GM21526 (cell line): ENCODE data around the gene DNAJC15.

ENCODE experiments used
- ATAC-seq: cut with Tn5 transposase; IDR thresholded peaks from one replicate; pipeline ENCODE4 v1.9.1; 2021; ENCODE audit warnings: moderate library complexity; ENCODE audit not compliant: unreplicated experiment, low FRiP score

The DNAJC15 gene

DNA sequence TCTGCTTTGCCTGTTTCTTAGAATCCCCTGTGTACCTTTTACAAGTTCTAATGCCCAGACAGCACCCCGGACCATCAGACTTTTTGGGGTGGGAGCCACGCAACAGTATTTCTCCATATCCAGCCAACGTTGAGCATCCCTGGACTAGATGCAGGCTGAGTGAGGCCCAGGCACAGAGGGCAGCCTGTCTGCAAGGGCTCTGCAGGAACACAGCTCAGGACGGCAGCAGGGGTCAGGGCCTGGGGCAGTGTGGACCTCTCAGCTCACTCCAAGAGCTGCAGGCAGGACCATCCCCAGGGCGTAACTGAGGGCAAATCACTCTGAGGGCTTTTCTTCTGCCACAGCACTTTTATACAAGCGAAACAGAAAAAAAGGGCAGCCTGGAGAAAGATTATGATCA lies 95.8 kb downstream of the DNAJC15 start:
- no peak for ATAC-seq

DNA sequence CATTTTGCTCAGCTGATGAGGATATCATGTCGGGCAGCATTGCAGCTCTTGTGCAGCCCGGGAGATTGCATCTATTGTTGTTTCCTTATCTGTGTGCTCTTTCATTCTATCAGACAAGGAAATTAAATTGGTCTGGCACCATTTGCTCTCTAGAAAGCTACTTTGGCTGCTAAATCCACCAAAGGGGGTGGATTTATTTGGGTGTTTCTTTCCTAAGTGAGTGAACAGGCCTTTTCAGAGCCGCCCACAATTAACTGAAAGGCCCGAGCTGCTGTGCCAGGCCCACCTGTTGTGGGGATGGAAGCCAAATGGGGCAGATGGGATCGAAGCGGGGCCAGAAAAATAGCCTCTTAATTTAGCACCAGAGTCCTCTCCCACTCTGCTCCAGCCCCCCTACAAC lies 99.4 kb downstream of the DNAJC15 start:
- ATAC-seq: no peak

DNA sequence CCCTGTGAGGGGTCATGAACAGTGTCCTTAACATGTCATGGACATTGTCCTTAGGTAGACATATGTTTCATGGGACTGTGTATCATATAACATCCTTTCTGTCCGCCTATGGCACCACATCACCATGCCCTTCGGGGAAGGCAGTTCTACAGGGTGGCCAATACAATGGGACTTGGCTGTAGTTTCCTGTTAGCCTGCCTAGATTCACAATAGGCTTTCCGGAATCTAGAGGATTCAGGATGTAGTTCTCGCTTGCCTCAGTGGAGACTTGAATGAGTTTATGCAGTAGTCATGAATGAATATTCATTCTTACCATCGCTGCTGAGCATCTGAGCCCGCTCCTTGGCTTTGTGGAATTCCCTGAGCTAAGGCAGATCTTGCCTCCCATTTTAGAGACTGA lies 100.5 kb downstream of the DNAJC15 start:
- ATAC-seq: no peak

DNA sequence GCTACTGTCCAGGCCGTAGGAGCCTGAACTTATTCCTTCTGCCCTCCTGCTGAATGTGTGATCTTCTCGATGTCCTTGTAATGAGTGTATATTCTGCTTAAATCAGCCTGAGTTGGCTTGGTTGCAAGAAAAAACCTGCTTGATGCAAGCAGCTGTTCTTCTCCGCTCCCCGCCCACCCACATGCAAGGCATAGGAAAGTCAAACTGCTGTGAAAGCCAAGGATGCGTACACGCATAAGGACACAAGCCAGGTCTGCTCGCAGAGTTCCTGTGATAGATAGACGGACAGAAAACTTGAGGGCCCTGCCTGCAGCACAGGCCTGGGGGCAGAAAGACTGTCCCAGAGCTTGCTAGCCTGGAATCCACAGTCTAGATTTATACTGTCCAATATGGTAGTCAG lies 101.1 kb downstream of the DNAJC15 start:
- ATAC-seq: no peak

DNA sequence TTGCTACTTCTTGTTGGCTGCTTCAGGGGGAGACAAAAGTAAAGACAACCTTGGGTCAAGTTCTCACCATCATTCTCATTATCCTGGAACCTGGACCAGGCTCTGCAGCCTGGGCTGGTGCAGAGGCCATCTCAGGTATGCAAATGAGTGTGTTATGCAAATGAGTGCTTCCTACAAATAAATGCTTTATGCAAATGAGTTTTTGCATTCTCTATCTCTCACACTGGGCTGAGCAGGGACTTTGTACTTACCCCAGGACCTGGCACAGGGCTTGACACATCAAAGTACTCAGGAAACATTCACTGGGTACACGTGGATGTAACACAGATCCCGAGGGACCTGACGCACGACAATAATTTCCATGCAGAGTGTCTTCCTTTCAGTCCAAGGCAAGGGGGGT lies 103.0 kb downstream of the DNAJC15 start:
- ATAC-seq: no peak

DNA sequence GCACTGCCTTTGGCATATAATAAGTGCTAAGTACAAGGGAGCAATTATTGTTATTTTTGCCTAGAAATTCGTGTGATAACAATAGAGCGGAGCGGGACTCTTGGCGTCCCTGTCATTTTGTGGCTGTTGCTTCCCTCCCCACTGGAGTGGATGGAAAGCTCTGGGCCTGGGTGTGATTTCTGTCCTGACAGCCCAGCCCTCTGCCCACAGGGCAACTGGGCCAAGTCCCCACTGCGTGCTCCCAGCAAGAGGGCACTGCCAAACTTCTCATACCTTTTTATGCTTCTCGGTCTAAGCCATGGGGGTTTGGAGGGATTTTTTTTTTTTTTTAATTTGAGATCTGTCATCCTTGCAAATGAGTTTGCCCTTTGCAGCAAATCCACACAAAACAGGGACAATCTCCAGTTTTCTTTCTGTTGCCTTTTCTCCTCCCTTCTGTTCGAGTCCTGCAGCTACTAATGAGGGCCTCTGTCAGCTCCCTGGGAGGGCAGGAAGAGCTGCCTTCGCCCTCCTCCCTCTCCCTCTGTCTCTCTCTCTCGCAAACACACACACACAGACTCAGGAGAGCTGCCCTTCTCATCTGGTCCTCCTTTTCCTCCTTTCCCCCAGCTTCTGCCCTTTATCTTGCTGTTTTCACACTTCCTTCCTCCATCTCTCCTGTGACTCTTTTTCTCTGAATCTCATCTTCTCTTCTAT lies 103.9 kb downstream of the DNAJC15 start:
- ATAC-seq: no peak

DNA sequence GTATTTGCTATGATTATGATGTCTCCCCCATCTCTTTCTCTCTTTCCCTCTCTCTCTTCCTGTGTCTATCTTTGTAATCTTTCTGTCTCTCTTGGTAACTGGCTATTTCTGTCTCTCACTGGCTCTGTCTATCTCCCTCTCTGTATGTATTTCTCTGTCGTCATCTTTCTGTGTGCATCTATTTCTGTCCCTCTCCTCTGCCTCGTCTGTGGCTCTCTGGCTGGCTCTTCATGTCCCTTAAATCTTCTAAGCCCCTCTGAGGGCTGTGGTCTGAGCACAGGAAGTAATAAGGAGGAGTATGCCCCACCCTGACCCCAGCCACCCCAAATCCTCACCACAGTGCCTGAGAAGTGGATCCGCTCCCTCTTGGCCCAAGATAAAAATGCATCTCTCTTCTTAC lies 104.4 kb downstream of the DNAJC15 start:
- no peak for ATAC-seq

DNA sequence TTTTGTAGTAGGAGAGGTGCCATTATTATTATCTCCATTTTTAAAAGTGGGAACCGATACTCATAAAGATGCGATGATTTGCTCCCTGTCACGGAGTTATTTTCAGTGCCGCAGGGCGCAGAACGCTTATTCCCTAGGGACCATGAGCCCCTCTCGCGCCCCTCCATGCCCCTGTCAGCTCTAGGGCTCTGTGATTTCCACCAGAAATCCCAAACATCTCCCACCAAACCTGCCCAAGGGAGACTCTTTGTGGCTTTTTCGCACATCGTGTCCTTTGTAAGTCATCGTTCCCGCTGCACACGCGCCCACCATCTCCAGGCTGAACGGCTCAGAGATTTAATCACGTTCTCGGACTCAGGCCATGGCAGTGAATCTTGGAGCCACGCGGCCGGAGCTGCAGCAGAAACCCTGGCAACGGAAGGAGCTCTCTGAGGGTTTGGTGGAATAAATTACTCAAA lies 105.1 kb downstream of the DNAJC15 start:
- no peak for ATAC-seq

DNA sequence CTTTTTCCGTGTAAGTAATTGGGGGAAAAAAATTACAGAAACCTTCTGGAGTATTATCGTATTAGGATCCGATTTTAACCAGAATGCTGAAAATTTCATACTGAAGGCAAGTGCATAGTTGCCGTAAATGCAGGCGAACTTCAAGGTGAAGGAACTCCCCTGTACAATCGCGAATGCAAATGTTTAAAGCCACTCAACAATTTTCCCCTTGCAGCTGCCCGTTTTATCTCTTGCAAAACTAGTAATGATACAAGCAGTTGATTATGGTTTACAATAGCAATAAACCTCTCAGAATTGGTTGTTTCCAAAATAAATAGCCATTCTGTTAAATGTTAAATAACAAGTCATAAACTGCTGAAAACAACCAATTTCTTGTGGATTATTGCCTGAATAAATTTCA lies 105.7 kb downstream of the DNAJC15 start:
- ATAC-seq: no peak

DNA sequence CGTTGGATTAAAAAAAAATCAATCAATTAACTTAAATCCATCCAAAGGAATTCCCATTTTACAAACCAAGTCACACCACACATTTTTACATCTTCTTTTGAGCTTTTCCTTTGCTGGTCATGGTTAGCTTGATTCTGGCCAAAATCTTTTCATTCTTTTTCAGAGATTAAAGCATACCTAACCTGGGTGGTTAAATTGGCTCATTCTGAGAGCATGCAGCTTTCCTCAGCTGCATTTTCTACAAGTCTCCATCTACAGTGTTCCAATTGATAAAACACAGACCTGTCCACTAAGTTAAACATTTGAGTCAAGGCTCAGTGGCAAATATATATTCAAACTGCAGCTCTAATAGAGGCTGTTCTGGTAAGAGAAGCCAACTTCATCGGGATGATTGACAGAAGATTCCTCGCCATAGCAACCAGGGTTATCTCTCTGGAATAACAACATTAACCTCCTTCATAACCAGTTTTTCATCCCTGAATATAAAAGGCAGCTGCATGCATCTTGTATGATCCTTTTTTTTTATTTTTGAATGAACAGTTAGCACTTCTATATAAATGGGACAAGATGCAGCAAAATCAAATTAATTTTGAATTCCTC lies 106.2 kb downstream of the DNAJC15 start:
- no peak for ATAC-seq

DNA sequence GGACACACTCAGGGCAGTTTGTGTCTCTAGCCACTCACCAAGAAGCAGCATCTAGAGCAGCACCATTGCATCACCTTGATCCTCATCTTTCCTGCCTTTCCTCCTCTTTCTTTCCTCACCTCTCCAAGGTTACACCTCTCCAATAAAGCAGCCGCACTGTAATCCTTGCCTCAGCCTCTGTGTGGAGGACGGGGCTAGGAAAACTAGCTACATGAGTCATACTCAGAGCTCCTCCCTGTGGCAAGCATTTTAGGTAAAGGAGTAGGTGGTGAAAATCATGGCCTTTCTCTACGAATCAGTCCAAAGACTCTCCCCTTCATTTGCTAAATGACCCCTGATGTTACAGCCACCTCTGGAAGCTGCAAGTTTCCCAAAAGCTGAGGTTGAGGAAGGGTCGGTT lies 108.9 kb downstream of the DNAJC15 start:
- ATAC-seq: no peak

DNA sequence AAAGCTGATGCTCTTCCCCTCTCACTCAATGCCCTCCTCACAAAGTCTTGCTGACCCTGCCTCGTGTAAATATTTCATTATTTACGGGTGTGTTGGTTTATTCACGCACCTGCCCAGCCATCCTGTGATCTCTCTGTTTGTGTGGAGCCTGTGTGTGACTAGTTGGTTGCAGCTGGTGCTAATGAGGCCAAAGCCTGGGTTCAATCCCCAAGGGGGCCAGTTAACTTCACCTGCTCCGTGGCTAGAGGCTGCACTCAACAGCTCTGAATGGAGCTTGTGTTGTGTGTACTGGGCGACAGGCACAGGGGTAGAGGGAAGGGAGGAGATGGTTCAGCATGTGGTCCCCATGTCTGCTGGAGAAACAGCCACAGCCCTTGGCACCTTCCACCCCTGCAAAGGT lies 109.5 kb downstream of the DNAJC15 start:
- no peak for ATAC-seq

DNA sequence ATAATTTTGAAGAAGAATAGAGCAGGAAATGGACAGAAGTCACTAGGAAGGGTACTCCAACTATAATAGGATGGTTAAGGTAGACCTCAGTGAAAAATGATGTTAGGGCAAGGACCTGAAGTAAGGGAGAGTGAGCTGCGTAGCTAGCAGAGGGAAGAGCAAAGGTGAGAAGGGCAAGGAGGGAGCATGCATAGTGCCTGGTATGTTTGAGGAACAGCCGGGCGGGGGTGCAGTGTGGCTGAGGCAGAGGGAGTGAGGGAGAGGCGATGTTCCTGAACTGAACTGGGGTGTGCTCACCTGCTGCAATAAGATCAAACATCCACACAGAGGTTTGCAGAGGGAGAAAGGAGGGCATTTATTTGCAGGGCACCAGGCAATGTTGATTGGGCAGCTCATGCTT lies 110.4 kb downstream of the DNAJC15 start:
- no peak for ATAC-seq

DNA sequence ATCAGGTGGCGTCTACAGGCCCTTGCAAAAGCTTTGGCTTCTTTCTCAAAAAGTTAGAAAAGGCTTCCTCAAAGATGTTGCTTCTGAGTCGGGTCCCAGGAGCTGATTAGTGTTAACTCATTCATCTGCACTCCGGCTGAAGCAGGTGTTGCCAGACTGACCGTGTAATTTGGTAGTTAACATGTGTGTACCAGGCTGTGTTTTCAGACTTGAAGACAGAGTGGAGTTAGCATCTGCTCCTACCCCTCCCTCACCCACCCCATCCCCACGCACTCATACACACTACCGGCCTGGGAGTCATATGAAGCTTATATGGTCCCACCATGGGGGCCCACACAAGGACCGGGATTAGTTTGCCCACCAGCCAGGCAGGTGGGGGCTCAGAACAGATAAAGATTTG lies 111.5 kb downstream of the DNAJC15 start:
- ATAC-seq: no peak

DNA sequence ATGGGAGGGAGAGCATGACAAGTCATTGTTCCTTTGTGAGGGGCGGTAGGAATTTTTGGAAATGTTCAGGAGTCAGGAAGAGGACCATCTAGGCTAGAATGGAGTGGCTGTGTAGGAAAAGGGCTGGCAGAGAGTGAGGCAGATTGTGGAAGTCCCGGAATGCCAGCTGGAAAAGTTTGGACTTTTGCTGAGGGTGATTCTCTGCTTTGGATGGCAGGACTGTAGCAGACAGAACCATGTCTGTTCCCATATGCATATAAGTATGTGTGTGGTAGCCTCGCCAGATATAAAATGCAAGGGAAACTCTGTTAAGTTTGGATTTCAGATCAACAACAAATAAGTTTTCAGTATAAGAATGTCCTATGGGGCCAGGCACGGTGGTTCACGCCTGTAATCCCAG lies 112.1 kb downstream of the DNAJC15 start:
- ATAC-seq: no peak

DNA sequence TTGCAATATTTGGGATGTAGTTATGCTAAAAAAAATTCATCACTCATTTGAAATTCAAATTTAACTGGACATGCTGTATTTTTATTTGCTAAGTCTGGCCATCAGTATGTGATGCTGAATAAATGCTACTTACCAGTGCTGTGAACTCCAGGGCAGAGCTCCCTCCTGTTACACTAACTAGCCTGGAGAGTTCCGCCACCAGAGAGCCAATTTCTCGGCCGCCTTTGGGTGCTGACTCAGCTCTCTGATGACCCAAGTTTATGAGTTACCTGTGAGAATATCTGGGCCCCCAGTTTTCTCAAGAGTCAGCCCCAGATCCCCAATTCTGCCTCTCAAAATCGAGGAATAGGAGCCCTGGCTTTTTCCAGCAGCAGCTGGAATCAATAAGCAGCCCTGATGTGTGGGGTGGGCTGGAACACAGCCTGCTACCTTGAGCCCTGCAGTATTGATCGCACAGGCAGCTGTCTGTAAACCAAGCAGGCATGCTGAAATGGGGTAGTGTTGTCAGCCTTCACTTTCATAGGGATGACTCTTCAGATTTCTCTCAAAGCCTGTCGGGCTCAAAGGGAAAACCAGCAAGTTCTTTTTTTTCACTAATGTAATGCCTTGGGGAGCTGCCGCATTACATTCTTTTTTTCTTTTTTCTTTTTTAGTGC lies 113.7 kb downstream of the DNAJC15 start:
- no peak for ATAC-seq

DNA sequence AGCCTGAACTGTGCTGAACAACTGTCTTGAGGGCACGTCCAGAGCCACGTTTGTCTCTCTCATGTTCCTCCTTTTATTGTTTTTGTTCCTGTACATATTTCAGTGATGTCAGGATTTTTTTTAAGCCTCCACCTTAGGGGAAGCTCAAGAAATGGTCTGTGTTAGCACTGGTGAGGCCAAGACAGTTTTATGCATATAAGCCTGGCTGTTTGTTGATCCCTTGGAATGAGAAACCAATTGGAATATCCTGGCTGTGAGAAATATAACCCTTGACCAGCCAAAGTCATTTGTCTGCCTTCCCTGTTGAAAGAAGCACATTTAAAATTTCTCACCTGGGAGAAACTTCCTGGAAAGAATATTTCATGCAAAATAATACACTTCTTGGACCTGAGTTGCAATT lies 115.8 kb downstream of the DNAJC15 start:
- ATAC-seq: no peak

DNA sequence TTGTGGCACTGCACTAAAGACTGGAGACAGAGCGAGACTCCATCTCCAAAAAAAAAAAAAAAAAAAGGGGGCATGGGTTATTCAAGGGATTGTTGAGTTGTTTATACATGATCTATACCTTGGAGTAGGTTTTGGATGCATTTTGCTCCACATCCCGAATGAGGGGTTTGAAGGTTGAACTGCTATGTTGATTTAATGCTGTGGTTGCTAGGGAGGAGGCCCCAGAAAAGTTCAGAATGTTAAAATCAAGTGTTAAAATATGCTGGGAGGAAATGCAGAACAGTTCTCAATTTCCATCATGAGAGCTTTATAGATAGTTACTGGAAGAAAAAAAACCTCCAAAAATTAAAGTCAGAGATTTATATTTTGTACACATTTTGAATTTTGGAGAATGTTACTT lies 116.5 kb downstream of the DNAJC15 start:
- no peak for ATAC-seq

DNA sequence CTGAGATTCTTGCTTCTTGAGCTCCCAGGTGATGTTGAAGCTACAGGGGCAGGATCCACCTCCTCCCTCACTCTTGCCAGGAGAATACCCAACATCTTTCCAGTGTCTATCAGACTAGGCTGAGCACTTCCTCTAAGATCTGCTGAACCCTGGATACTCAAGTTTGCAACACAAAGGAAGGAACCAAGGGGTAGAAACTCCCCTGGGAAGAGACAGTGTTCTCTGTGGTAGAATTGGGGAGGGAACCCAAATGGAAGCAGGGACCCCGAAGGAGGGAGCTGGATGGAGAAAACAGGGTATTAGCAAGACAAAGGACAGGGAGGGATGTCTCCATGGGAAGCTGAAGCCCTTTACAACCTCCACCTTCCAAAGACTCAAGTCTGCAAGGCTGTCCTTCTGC lies 117.6 kb downstream of the DNAJC15 start:
- ATAC-seq: no peak

DNA sequence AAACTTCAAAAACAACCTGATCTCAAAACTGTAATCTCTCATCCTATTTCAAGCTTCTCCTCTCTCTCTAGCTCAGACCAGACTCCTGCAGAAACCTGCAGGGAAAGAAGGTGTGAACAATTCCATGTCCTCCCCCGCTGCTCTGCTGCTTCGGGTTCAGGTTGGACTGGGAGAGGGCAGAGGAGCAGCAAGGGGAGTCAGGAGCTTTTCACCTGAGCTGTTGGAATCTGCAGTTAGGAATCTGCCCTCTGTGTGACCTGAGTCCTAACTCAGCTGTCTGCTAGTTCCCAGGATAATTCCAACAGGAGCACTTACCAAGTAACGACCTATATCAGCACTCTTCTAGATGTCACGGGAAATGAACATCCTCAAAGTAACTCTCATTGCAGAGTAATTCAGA lies 118.3 kb downstream of the DNAJC15 start:
- ATAC-seq: no peak

DNA sequence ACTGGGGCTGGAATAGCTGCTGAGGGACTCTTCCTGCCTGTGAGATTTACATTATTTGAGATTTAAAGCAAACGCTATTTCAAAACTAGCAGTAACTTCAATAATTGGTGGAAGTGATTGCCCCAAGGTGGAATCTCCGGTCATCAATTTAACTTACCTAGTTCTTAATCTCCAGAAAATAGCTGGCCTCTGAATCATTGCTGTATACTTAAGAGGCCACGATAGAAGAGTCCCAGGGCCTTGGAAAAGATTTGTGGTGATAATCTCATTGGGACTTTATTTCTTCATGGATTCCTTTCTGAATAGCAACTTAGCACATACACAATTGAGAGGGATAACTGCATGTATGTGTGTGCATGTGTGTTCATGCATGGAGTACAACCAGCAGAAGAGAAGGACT lies 120.2 kb downstream of the DNAJC15 start:
- ATAC-seq: no peak

DNA sequence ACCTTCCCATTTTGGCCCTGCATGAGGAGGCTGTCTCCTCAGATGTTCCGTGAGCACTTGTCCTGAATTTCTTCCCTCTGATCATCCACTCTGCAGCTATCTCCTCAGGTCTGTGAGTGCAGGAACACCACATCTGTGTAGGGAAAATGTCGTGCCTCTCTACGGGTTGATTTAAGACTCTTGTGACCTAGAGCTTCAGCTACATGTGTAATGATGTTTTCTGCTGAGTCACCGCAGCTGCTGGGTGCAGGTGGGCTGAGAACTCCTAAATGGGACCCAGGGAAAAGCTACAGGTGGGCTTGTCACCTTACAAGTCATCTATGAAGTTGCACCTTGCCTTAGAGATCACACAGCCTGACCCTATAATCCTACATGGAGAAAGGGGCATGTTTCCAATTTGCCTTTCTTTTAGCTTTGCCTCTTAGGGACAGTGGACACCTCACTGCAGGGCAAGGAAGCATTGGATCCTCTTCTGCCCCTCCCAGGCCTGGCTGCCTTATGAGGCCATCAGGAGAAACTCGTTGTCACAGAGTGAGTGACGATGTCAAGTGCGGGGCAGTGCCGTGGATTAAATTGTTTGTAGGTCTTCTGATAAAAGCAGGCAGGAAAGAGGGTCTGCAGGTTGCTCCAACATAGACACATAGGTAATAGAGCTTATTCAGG lies 122.3 kb downstream of the DNAJC15 start:
- no peak for ATAC-seq
